Measurements from ENCODE around the gene ZNF407.
A peak's percentile ranks its signal among the peaks of the same experiment; 100 is the strongest.

ZNF407 gene

DNA sequence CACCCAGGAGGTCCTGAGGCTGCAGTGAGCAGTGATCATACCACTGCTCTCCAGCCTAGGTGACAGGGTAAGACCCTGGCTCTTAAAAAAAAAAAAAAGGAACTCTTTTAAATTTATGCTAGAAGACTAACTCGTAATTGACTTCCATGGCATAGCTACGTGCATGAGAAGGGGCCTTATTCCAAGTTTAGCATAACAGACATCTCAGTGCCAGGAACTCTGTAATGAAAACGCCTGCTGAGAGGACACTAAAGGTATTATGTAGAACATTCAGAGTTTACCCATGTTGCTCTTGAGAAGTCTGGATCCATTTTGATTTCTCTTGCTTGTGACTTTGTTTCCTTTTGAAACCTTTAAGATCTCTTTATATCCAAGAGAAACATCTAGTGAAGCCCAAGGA is 276.0 kb downstream of the ZNF407 start:
- H3K27me3 Mint-ChIP-seq (ENCODE audit: low read depth, poor library complexity) = no peaks in the 10 kb centered on the region
- H3K9me3 Mint-ChIP-seq = no peaks in the 10 kb centered on the region
- DNase-seq = no peak
- TF ChIP-seq, protein P1, sequence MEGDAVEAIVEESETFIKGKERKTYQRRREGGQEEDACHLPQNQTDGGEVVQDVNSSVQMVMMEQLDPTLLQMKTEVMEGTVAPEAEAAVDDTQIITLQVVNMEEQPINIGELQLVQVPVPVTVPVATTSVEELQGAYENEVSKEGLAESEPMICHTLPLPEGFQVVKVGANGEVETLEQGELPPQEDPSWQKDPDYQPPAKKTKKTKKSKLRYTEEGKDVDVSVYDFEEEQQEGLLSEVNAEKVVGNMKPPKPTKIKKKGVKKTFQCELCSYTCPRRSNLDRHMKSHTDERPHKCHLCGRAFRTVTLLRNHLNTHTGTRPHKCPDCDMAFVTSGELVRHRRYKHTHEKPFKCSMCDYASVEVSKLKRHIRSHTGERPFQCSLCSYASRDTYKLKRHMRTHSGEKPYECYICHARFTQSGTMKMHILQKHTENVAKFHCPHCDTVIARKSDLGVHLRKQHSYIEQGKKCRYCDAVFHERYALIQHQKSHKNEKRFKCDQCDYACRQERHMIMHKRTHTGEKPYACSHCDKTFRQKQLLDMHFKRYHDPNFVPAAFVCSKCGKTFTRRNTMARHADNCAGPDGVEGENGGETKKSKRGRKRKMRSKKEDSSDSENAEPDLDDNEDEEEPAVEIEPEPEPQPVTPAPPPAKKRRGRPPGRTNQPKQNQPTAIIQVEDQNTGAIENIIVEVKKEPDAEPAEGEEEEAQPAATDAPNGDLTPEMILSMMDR (IDR thresholded peaks at IDR 0.05) = no peak
- no peak overlapping the region for H3K27ac Mint-ChIP-seq
- peaks cover 22% of the 10 kb centered on the region for H3K4me1 Mint-ChIP-seq
- H3K4me3 Mint-ChIP-seq = no peak overlapping the region
- no peaks in the 10 kb centered on the region for H3K36me3 Mint-ChIP-seq (ENCODE audit: low read depth)

DNA sequence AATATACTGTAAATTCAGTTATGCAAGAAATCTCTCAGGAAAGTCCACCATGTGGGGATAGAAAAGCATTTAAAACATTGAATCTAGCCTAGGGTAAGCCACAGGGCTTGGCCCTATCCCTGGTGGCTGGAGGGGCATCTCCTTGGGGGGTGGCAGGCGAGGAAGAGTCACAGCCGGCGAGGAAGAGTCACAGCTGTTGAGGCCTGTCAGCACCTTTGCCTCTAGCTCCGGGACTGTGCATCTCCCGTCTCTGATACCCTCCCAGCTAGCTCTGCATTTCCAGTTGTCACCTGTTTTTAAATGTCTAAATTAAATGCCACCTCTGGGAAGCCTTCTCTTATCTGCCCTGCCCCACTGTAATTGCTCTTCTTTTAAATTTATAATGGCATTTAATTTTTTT is 276.7 kb downstream of the ZNF407 start:
- H3K9me3 Mint-ChIP-seq = no peaks in the 10 kb centered on the region
- H3K27me3 Mint-ChIP-seq (ENCODE audit: low read depth, poor library complexity) = no peaks in the 10 kb centered on the region
- DNase-seq = no peak
- no peaks in the 10 kb centered on the region for H3K36me3 Mint-ChIP-seq (ENCODE audit: low read depth)
- no peak overlapping the region for H3K27ac Mint-ChIP-seq
- TF ChIP-seq, protein P1 (IDR thresholded peaks at IDR 0.05) = no peak
- H3K4me3 Mint-ChIP-seq = no peak overlapping the region
- peaks cover 19% of the 10 kb centered on the region for H3K4me1 Mint-ChIP-seq

DNA sequence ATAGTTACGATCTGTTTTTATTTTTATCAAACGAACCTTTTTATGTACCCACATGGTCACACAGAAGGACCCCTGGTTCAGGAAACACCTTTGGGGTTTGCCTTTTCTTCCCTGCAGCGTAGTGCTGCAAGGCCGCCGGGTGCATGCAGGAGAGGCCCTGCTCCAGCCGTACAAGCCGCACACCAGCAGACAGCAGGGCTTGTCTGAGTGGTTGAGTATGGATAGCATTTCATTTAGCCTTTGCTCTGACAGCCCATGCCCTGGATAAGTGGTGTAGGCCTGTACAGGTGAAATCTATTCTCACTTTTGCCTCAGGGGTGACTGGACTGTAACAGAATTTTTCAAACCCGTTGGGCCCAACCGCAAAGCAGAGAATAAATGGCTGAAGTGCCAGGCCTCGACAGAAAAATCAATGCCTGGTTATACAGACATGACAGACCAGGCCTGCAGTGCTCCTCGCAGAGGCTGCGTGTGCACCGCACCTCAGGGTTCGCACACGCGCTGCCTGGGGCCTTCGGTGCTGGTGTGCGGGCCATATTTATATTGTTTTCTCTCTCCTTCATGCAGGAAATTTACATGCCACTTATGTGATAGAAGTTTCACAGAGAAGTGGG is 279.1 kb downstream of the ZNF407 start:
- Mint-ChIP-seq H3K27me3 (ENCODE audit: low read depth, poor library complexity) (no peaks in the 10 kb centered on the region), H3K27ac (no peak overlapping the region)

DNA sequence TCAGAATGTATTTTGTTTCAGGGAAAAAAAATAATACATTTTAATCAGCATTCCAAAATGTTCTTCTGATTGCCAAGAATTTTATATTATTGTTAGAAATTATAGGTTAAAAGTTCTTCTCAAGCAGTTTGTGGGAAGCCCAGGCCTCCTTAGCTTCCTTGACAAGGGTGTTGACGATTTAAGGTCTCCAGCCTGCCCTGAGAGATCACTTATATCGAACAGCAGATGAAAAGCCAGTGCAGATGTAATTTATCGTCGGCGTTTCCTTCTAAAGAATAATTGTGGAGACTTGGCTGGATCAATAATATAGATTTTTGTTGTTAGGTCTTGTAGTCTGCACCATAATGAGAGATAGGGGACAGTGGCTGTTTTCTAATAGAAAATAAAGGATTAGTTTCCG is 280.6 kb downstream of the ZNF407 start:
- TF ChIP-seq, protein P1 (IDR thresholded peaks at IDR 0.05) = no peak
- H3K4me1 Mint-ChIP-seq = peaks cover 9% of the 10 kb centered on the region
- H3K9me3 Mint-ChIP-seq = no peaks in the 10 kb centered on the region
- no peaks in the 10 kb centered on the region for H3K27me3 Mint-ChIP-seq (ENCODE audit: low read depth, poor library complexity)
- H3K27ac Mint-ChIP-seq = no peak overlapping the region
- no peak overlapping the region for H3K4me3 Mint-ChIP-seq
- no peak for DNase-seq
- H3K36me3 Mint-ChIP-seq (ENCODE audit: low read depth) = peaks cover 14% of the 10 kb centered on the region

More for the DNA sequence above, 279.1 kb downstream of the ZNF407 start:
- no peak for DNase-seq
- Mint-ChIP-seq H3K36me3 (ENCODE audit: low read depth) (peaks cover 11% of the 10 kb centered on the region), H3K4me3 (no peak overlapping the region), H3K4me1 (peaks cover 9% of the 10 kb centered on the region), H3K9me3 (no peaks in the 10 kb centered on the region)
- TF ChIP-seq, protein P1 (IDR thresholded peaks at IDR 0.05) = no peak

DNA sequence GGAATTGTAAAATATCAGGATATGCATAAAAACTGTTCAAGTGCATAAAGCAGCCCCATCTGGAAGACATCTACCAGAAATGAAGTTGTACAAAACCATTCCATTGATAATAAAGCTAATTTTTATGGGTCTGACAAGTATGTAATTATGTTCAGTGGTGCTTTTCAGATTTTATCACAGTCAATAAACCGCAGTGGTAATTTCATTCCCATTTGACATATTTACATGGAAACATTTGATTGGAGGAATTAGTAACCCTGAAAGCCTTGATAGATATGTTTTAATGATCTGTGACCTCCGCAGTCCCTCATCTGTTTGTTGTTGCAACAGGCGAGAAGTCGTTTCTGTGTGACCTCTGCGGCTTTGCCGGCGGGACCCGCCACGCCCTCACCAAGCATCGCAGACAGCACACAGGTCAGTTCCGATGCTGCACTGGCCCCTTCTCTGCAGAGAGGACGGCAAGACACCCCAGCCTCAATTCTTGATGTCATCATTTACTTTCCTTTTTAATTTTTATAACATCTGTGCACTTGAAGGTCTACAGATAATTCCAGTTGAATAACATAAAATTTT is 283.1 kb downstream of the ZNF407 start:
- H3K9me3 Mint-ChIP-seq = no peaks in the 10 kb centered on the region
- no peak overlapping the region for H3K4me3 Mint-ChIP-seq
- H3K27ac Mint-ChIP-seq = peak overlapping the region; percentile 42
- H3K36me3 Mint-ChIP-seq (ENCODE audit: low read depth) = peaks cover 14% of the 10 kb centered on the region
- peaks cover 4% of the 10 kb centered on the region for H3K4me1 Mint-ChIP-seq
- TF ChIP-seq, protein P1 (IDR thresholded peaks at IDR 0.05) = no peak
- no peak for DNase-seq
- H3K27me3 Mint-ChIP-seq (ENCODE audit: low read depth, poor library complexity) = no peaks in the 10 kb centered on the region

DNA sequence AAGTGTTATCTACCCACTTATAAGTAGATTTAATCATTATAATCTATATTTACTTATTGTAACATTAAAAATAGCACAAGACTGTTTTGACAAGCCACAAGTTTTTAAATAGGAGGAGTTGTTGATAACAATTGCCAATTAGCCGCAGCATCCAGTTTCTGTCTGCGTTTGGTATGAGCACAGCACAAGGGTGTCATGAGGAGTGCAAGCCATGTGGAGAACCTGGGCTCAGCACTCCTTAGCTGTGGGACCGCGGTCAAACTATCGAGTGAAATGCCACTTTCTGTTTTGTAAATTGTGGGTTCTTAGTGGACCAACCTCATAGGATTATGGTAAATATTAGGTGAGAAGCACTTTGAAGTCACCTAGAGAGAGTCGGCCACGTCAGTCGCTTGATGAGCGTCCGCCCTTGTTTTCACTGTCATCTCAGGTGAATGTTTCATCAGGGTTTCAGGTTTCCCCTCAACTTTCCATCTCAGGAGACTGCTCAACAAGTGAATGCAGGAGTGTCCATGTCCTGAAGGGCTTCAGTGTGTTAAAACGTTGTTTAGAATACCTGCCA is 294.5 kb downstream of the ZNF407 start:
- DNase-seq = no peak
- H3K27ac Mint-ChIP-seq = no peak overlapping the region
- TF ChIP-seq, protein P1 (IDR thresholded peaks at IDR 0.05) = no peak
- H3K36me3 Mint-ChIP-seq (ENCODE audit: low read depth) = peaks cover 4% of the 10 kb centered on the region
- H3K9me3 Mint-ChIP-seq = no peaks in the 10 kb centered on the region
- no peak overlapping the region for H3K4me3 Mint-ChIP-seq
- H3K27me3 Mint-ChIP-seq (ENCODE audit: low read depth, poor library complexity) = no peaks in the 10 kb centered on the region
- peaks cover 9% of the 10 kb centered on the region for H3K4me1 Mint-ChIP-seq
